Fibroblast of lung (primary cell): Measurements from ENCODE around the gene CEP164. TPM values are rescaled to one million over a fixed set of nuclear protein-coding genes. Genes with fewer than 3 reads are reported as not detected.

Experiments used
- DNase-seq, 2 donors: peaks; one replicate each; pipeline versions ENCODE4 v3.0.0 to v3.0.0-alpha.2; 2010; ENCODE audit warnings: low read depth in 2 of 2
- H2AFZ ChIP-seq: 2 replicates; pipeline ENCODE4 v1.5.1; 2012; ENCODE audit warnings: low read length, control low read depth, inconsistent platforms
- H3K27ac ChIP-seq: 2 replicates; pipeline ENCODE4 v1.5.1; 2011; ENCODE audit warnings: low read length, control low read depth; ENCODE audit not compliant: insufficient read depth
- H3K27me3 ChIP-seq: 2 replicates; pipeline ENCODE4 v1.5.1; 2011; ENCODE audit warnings: mild to moderate bottlenecking, low read length; ENCODE audit not compliant: control insufficient read depth, insufficient read depth
- H3K36me3 ChIP-seq: 2 replicates; pipeline ENCODE4 v1.5.1; 2011; ENCODE audit warnings: low read length; ENCODE audit not compliant: control insufficient read depth, insufficient read depth
- H3K4me1 ChIP-seq: 2 replicates; pipeline ENCODE4 v1.5.1; 2011; ENCODE audit warnings: low read length; ENCODE audit not compliant: control insufficient read depth, insufficient read depth; ENCODE audit errors: extremely low read depth
- H3K4me2 ChIP-seq: 2 replicates; pipeline ENCODE4 v1.5.1; 2011; ENCODE audit warnings: low read length, control low read depth; ENCODE audit not compliant: insufficient read depth; ENCODE audit errors: extremely low read depth
- H3K4me3 ChIP-seq, 4 experiments: fragments of 200-600 bp in 1 of 4; sonication (generic) in 1 of 4; replicated peaks in 1 of 4; 2 replicates each; pipeline ENCODE4 v1.5.1; 2011 to 2016; ENCODE audit warnings: low read length in 4 of 4, low read depth in 3 of 4, mild to moderate bottlenecking in 3 of 4, control low read depth in 2 of 4, inconsistent platforms in 1 of 4, mixed read lengths in 1 of 4; ENCODE audit not compliant: insufficient read depth in 1 of 4; ENCODE audit errors: control extremely low read depth in 1 of 4
- H3K79me2 ChIP-seq: 2 replicates; pipeline ENCODE4 v1.5.1; 2012; ENCODE audit warnings: mild to moderate bottlenecking, low read length, inconsistent platforms; ENCODE audit not compliant: control insufficient read depth, insufficient read depth
- H3K9ac ChIP-seq: 2 replicates; pipeline ENCODE4 v1.5.1; 2011; ENCODE audit warnings: mild to moderate bottlenecking, low read length, control low read depth; ENCODE audit not compliant: insufficient read depth
- H3K9me3 ChIP-seq: 2 replicates; pipeline ENCODE4 v1.5.1; 2012; ENCODE audit warnings: low read depth, low read length; ENCODE audit not compliant: control insufficient read depth, insufficient read depth
- H4K20me1 ChIP-seq: 2 replicates; pipeline ENCODE4 v1.5.1; 2011; ENCODE audit warnings: low read length; ENCODE audit not compliant: control insufficient read depth, insufficient read depth; ENCODE audit errors: extremely low read depth
- EZH2 ChIP-seq: IDR thresholded peaks from 2 replicates; pipeline ENCODE4 v1.5.1; 2012; ENCODE audit warnings: low read length, control low read depth, mild to moderate bottlenecking; ENCODE audit errors: missing control alignments
- polyA plus RNA-seq, 2 donors: library from polyadenylated mRNA; depleted of rRNA in 1 of 2; stranded (reverse) in 1 of 2; unstranded in 1 of 2; fragments of >200 nt; gene quantifications; 2 replicates each; pipeline ENCODE4 v1.2.1, GENCODE V29; 2011 to 2012; ENCODE audit warnings: missing spikeins in 1 of 2
- total RNA-seq: library from RNA; depleted of rRNA; stranded (reverse); fragments of >200 nt; gene quantifications from 2 replicates; pipeline ENCODE4 v1.2.1, GENCODE V29; 2014
- TF ChIP-seq, protein P1 (sequence below), 2 donors: IDR thresholded peaks in 1 of 2; conservative IDR thresholded peaks in 1 of 2; 1 replicate in 1 of 2; 2 replicates in 1 of 2; pipeline ENCODE4 v1.5.1; 2011 to 2012; ENCODE audit warnings: low read length in 2 of 2, control low read depth in 1 of 2, inconsistent platforms in 1 of 2, low read depth in 1 of 2, mild to moderate bottlenecking in 1 of 2

Gene CEP164
- total and polyA plus RNA-seq, 2 donors (not counting 1 experiment from before 2014, with no cell fraction given), result 16.1 to 33.5 TPM

DNA sequence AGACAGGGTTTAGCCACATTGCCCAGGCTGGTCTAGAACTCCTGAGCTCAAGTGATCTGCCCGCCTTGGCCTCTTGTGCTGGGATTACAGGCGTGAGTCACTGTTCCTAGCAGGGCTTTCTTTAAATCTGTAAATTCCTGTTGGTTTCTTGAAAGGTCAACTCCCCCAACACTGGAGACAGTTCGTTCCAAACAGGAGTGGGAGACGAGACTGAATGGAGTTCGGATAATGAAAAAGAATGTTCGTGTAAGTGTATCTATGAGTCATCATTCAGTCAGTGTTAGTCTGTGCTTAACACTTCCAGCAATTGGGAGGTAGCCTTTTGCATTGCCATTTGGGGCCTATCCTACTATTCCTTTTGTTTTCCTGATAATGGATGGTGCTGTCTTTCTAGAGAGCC is 46.5 kb upstream of the CEP164 start:
- Histone ChIP-seq H3K27ac (peak overlapping the region; percentile 67), H3K79me2 (no peaks in the 10 kb centered on the region), H3K9ac (no peak overlapping the region), H4K20me1 (no peaks in the 10 kb centered on the region), H2AFZ (no peak overlapping the region), H3K9me3 (no peaks in the 10 kb centered on the region), H3K36me3 (peaks cover 2% of the 10 kb centered on the region), H3K4me1 (peaks cover 14% of the 10 kb centered on the region), H3K27me3 (no peaks in the 10 kb centered on the region), H3K4me3 (no peak overlapping the region), H3K4me2 (no peak overlapping the region)
- DNase-seq, result peak; percentile 93 to 99
- TF ChIP-seq, protein P1, sequence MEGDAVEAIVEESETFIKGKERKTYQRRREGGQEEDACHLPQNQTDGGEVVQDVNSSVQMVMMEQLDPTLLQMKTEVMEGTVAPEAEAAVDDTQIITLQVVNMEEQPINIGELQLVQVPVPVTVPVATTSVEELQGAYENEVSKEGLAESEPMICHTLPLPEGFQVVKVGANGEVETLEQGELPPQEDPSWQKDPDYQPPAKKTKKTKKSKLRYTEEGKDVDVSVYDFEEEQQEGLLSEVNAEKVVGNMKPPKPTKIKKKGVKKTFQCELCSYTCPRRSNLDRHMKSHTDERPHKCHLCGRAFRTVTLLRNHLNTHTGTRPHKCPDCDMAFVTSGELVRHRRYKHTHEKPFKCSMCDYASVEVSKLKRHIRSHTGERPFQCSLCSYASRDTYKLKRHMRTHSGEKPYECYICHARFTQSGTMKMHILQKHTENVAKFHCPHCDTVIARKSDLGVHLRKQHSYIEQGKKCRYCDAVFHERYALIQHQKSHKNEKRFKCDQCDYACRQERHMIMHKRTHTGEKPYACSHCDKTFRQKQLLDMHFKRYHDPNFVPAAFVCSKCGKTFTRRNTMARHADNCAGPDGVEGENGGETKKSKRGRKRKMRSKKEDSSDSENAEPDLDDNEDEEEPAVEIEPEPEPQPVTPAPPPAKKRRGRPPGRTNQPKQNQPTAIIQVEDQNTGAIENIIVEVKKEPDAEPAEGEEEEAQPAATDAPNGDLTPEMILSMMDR (conservative IDR thresholded peaks at IDR 0.05 in 1 of 2, IDR thresholded peaks at IDR 0.05 in 1 of 2; ENCODE audit: low read depth in 1 of 2, low read length in 2 of 2), result no peak
- no peak for TF ChIP-seq EZH2

DNA sequence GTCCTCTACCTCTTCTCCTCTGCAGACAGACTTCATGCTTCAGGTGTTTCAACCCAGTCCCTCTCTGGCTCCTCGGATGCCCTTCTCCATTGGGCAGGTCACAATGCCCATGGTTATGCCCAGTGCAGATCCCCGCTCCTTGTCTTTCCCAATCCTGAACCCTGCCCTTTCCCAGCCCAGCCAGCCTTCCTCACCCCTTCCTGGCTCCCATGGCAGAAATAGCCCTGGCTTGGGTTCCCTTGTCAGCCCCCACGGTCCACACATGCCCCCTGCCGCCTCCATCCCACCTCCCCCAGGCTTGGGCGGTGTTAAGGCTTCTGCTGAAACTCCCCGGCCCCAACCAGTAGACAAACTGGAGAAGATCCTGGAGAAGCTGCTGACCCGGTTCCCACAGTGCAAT is 45.8 kb upstream of the CEP164 start:
- H3K4me3 ChIP-seq, result no peak overlapping the region
- peaks cover 2% of the 10 kb centered on the region for H3K36me3 ChIP-seq
- no peak for DNase-seq
- H3K79me2 ChIP-seq, result no peaks in the 10 kb centered on the region
- H4K20me1 ChIP-seq, result no peaks in the 10 kb centered on the region
- H3K4me1 ChIP-seq, result peaks cover 14% of the 10 kb centered on the region
- no peak overlapping the region for H3K4me2 ChIP-seq
- no peak overlapping the region for H2AFZ ChIP-seq
- H3K9me3 ChIP-seq, result no peaks in the 10 kb centered on the region
- H3K9ac ChIP-seq, result no peak overlapping the region
- H3K27me3 ChIP-seq, result no peaks in the 10 kb centered on the region
- no peak for TF ChIP-seq EZH2
- TF ChIP-seq, protein P1 (conservative IDR thresholded peaks at IDR 0.05 in 1 of 2, IDR thresholded peaks at IDR 0.05 in 1 of 2; ENCODE audit: low read depth in 1 of 2, low read length in 2 of 2), result no peak
- H3K27ac ChIP-seq, result peak overlapping the region; percentile 67

DNA sequence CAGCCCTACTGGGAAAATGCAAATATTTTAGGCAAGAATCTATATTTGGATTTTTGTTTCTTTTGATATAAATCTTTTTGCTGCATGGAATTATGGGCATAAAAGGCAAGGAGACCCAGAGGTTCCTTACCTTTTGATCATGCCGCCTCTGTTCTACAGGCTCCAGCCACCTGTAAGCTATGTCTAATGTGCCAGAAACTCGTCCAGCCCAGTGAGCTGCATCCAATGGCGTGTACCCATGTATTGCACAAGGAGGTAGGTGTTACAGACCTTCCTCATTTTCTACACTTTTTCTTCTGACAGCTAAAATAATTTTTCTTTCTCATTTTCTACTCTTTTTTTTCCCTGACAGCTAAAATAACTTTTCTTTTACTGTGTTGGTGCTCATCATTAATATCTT is 44.7 kb upstream of the CEP164 start:
- no peak overlapping the region for H3K4me3 ChIP-seq
- no peak overlapping the region for H3K9ac ChIP-seq
- TF ChIP-seq, protein P1 (conservative IDR thresholded peaks at IDR 0.05 in 1 of 2, IDR thresholded peaks at IDR 0.05 in 1 of 2; ENCODE audit: low read depth in 1 of 2, low read length in 2 of 2), result no peak
- no peak for TF ChIP-seq EZH2
- H3K4me2 ChIP-seq, result no peak overlapping the region
- H3K27me3 ChIP-seq, result no peaks in the 10 kb centered on the region
- H2AFZ ChIP-seq, result no peak overlapping the region
- DNase-seq, result no peak
- no peaks in the 10 kb centered on the region for H3K79me2 ChIP-seq
- H3K27ac ChIP-seq, result no peak overlapping the region
- peaks cover 14% of the 10 kb centered on the region for H3K4me1 ChIP-seq
- H3K36me3 ChIP-seq, result peaks cover 2% of the 10 kb centered on the region
- H4K20me1 ChIP-seq, result no peaks in the 10 kb centered on the region
- no peaks in the 10 kb centered on the region for H3K9me3 ChIP-seq
